Inflammatory macrophage treated with lipopolysaccharide for 1 hour (primary cell): Measurements from ENCODE around the gene PPA1.
"Not testable (repeated sequence)": the region's sequence is repeated elsewhere in the genome, so short reads cannot be mapped to it uniquely, and the experiment has no call there.

Experiments used
- DNase-seq, 2 donors: peaks; one replicate each; pipeline ENCODE4 v3.0.0-alpha.2; 2020 to 2022

The PPA1 gene

DNA sequence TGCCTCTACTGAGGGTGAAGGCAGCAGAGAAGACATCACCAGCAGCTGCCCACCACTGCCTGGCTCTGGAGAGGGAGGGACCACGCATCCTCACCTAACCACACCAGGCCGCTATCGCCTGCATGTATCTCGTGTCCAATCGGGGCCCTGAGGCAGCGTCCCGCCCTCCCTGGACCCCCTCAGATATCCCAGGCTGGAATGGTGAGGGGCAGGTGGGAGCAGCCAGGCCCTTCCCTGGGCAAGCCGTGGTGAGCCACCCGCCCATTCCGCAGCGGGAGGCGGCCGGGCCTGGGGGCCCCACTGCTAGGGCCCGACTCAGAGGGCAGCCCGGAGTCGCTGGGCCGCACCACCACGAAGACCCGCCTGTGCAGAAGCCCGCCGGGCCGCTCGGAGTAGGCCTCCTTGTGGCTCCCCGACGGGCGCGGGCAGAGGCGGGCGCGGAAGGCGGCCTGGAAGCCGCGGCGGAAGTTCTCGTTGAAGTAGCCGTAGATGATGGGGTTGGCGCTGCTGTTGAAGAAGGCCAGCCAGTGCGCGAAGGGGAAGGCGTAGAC lies 21.6 kb upstream of the PPA1 start:
- no peak for DNase-seq

DNA sequence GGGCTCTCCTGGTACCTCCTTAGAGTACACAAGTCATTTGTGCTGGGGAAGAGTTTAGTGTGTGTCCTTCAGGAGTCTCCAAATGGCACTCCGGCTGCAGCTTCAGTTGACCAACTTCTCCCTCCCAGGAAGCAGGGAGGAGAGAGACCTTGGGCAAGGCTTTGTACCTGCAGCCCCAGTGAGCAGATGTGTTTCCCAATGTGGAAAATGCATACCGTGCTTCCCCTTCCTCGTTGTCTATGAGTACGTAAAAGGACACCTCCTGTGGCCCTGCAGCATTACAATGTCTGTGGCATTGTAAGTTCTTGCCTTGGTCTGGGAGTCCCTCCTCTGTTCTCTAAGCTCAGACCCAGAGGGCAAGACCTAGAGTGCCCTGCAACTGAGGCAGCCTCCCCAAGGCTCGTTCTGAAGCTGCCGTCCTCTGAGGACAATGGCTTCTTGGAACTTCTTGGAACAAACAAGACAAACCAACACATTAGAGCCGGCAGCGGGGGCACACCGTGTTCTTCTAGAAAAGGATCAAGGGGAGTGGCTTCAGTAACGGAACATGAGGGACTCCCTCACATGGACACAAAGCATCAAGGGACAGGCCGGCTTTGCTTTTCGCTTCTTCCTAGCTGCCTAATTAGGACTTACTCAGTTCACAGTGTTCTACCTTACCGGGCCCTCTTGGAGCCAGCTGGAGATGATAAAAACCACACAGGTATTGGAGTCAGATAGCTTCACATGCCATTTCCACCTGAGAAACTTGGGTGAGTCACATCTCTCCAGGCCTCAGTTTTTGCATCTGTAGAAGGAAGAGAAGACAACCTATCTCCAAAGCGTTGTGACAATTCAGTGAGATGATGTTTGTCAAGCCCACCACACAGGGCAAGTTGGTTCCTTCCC lies 20.9 kb upstream of the PPA1 start:
- DNase-seq = no peak

DNA sequence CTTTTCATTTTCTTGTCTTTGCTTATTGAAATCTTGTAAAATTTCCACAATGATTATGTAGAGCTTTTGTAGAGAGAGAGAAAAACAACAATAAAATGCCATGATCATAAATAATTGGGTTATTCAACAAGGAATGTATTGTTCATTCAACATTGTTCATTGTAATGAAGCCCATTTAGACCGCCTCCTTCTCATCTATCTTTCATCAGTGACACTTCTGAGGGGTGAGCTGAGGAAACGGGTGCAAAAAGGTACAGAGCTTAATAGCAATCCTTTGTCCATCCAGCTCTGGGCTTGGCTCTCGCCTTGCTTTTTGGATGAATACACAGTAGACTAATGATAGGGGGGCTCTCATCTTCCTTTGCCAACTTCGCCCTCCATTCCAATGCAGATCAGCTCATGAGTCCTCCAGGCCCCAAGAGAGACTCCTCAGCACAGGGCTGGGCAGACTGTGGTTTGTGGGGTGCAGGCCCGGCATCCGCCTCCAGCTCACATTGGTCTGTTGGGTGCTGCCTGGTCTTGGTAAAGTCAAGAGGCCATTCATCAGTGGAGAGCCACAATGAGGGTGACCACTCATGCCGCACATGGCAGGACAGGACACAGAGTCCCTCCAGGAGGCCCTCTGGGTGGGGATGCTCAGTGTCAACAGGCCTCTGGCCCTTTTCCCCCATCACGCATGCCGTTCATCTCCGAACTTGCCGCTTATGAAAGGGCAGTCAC lies 17.9 kb upstream of the PPA1 start:
- no peak for DNase-seq

DNA sequence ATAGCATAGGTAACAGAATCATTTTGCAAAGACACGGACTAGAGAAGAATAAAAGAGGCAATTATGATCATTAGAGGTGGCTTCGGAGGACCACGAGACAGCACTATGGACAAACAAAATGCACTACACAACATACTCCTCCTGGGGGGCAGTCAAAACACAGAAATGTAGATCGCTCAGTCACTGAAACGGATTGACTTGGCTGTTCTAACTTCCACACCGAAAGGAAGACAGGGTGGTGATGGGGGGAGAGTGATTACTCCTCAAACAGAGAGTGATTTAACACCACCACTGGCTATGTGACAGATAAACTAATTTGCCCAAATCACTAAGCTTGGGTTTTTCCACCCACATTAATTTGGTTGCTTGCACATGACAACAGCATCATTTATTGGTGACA lies 14.1 kb upstream of the PPA1 start:
- DNase-seq = no peak

DNA sequence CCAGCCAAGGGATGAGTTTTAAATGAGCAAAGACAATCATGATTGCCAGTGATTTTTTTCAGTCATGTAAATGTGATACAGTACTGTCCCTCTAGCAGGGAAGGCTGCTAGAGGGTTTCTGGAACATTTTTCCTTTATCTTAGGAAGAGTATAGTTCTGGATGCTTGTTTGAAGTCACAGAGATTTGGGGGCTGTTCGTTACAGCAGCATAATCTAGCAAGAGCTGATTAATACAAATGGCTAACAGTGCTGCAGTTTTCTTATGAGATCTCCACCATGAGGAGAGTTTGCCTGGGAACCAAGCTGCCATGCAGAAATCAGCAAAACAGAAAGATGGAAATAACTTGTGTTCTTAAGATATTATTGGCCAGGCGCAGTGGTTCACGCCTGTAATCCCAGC lies 7.9 kb upstream of the PPA1 start:
- no peak for DNase-seq

DNA sequence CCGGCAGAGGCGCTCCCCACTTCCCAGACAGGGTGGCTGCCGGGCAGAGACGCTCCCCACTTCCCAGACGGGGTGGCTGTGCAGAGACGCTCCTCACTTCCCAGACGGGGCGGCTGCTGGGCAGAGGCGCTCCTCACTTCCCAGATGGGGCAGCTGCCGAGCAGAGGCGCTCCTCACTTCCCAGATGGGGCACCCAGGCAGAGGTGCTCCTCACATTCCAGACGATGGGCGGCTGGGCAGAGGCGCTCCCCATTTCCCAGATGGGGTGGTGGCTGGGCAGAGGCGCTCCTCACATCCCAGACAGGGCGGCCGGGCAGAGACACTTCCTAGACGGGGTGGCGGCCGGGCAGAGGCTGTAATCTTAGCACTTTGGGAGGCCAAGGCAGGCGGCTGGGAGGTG lies 6.8 kb upstream of the PPA1 start:
- DNase-seq = not testable (repeated sequence)

DNA sequence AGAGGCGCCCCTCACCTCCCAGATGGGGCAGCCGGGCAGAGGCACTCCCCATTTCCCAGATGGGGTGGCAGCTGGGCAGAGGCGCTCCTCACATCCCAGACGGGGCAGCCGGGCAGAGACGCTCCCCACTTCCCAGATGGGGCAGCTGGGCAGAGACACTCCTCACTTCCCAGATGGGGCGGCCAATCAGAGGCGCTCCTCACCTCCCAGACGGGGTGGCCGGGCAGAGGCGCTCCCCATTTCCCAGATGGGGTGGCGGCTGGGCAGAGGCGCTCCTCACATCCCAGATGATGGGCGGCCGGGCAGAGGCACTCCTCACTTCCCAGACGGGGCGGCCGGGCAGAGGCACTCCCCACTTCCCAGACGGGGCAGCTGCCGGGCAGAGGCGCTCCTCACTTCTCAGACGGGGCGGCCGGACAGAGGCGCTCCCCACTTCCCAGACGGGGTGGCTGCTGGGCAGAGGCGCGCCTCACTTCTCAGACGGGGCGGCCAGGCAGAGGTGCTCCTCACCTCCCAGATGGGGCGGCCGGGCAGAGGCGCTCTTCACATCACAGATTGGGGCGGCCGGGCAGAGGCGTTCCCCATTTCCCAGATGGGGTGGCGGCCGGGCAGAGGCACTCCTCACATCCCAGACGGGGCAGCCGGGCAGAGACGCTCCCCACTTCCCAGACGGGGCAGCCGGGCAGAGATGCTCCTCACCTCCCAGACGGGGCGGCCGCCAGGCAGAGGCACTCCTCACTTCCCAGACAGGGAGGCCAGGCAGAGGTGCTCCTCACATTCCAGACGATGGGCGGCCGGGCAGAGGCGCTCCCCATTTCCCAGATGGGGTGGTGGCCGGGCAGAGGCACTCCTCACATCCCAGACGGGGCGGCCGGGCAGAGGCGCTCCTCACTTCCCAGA lies 6.1 kb upstream of the PPA1 start:
- DNase-seq = not testable (repeated sequence)

DNA sequence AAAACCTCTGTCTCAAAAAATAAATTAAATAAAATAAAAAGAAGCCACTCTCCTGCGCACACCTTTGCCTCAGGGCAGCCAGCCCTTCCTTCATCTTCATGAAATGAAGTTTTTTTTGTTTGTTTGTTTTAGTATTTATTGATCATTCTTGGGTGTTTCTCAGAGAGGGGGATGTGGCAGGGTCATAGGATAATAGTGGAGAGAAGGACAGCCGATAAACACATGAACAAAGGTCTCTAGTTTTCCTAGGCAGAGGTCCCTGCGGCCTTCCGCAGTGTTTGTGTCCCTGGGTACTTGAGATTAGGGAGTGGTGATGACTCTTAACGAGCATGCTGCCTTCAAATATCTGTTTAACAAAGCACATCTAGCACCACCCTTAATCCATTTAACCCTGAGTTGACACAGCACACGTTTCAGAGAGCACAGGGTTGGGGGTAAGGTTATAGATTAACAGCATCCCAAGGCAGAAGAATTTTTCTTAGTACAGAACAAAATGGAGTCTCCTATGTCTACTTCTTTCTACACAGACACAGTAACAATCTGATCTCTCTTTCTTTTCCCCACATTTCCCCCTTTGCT lies 4.8 kb upstream of the PPA1 start:
- DNase-seq = not testable (repeated sequence)

DNA sequence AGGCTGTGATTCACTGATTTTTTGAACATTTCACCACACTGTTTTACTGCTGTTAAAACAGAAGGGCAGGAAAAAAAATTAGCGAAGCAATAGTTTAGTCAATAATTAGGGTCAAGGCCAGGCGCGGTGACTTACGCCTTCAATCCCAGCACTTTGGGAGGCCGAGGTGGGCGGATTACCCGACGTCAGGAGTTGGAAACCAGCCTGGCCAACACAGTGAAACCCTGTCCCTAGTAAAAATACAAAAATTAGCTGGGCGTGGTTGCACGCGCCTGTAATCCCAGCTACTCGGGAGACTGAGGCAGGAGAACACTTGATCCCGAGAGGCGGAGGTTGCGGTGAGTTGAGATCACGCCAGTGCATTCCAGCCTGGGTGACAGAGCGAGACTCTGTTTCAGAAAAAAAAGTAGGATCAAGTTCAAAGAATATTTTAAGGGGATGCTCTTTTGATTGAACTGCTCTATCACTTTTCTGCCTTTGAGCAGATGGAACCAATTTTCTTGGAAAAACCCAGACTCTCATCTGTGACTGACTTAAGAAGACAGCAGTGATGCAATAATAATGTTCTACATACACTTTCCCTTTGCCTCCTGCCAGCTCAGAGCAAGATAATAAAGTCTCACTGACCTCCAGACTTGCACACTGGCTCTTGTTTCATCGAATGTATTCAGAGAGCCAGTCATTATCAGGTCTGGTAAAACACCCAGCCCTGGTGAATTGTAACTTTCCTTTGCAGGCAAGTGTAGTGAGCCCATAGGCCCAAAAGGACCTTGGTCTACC lies 1.6 kb upstream of the PPA1 start:
- peak; percentile 20 to 25 for DNase-seq

DNA sequence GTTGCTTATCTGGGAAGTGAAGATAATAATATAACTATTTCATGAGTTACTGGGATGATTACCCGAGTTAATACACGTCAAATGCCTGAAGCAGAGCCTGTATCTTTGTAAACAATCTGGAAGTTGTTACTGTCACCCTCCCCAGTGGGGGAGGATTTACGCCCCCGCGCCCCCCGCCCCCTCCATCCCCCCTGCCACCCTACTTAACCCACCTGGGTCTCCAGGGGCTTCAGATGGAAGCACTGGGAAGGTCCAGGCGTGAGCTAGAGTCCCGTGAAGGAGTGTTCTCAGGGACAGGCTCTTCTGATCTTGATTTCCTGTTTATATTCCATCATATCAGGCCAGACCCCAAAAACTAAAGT lies 691 bp upstream of the PPA1 start:
- no peak for DNase-seq

DNA sequence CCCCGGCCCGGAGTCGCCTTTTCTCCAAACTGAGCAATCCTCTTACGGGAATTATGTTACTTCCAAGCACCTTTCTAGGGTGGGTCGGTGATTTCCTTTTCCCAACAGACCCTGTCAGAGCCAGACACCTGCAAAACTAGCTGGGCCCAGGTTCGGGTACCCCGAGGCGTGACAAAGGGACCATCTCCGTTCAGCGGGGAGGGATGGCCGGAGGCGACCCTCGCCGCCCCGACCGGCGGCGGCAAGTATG lies 445 bp downstream of the PPA1 start:
- no peak for DNase-seq

DNA sequence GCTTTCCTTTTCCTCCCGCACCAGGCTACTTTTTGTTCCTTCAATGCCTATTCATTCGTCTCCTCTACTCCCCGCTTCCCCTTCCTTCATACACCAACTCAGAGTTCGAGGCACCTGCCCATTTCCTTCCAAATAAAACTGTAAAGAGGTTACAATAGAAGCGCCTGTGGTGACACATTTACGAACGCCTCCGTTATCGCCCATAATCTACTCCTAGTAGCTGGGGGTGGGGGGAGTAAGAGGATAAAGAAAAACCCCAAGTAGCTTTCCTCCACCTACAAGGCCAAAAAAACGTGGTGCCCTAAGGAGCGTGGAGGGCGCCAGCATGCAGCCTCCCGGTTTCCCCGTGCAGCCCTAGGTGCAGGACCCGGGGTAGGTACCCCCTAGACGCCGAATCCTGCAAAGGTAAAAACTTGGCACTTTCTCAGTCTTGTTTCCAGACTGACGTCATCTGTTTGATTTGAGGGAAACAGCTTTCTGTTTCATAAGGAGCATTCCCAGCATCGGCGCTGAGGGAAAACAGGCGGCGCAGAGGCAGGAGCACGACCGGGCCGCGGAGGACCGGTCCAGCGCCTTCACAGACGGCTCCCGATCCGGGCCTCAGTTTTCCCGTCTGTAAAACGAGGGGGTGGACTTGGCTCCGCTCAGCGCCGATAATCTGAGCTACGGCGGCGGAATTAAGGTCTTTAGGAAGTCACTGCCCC lies 922 bp downstream of the PPA1 start:
- DNase-seq = peak; percentile 30 to 51

DNA sequence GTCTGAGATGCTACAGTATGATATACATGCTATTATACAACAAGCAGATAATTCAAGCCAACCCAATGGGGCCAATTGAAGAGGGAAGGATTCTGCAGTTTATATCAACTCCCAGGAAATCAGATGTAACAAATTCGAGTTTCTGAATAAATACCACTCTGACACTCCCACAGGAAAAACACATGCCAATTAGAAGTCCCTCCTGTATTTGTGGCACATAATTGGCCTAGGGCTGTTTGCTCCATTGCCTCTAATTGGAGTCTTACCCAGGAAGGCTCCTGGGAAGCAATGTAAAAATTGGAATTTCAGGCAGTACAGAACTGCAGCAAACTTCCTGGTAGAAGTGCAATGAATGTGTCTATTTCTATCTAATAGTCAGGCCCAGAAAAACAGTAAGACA lies 4.7 kb downstream of the PPA1 start:
- DNase-seq = no peak

DNA sequence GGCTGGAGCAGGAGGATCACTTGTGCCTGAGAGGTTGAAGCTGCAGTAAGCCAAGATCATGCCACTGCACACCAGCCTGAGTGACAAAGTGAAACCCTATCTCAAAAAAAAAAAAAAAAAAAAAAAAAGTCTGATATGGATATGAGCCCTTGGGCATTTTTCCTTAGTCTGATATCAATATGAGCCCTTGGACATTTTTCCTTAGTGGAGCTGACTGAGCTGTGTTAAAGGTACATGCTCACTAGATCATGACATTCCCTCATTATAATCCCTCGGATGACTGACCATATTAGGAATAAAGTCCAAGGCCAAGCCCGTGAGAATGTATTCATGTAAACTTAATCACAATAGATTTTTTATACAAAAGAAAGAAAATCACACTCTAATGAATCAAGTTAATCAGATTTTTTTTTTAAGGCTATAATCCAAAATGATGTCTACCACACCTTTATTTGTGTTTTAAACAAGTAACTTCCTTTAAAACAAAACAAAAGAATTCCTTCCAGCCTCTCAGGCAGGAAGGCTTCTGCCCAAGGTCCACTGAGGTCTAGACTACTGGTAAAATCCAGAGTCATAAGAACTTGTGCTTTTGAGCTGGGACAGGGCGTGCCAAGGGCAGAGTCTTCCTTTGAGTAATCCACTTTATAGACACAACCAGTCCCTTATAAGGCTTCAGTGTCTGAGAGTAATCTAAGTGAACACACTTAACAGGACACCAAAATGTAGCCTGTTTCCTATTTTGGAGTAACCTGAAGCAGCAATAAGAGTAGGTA lies 5.5 kb downstream of the PPA1 start:
- DNase-seq = no peak

DNA sequence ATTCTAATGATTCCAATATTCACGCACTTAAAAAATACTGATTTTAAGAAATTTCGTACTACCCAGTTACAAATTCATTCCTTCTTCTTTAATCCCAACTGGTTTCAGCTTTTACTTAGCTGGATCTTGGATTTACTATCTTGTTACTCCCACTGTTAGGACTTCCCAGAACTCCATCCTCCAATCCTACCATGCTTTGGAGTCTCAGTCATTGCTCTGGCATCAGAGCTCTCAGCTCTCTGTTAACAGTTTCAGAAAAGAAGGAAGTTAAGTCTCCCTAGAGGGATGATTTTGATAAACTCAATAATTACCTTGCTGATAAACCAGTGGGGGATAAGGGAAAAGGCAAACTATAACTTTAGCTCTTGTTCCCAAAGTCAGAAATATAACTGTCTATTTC lies 9.5 kb downstream of the PPA1 start:
- no peak for DNase-seq

DNA sequence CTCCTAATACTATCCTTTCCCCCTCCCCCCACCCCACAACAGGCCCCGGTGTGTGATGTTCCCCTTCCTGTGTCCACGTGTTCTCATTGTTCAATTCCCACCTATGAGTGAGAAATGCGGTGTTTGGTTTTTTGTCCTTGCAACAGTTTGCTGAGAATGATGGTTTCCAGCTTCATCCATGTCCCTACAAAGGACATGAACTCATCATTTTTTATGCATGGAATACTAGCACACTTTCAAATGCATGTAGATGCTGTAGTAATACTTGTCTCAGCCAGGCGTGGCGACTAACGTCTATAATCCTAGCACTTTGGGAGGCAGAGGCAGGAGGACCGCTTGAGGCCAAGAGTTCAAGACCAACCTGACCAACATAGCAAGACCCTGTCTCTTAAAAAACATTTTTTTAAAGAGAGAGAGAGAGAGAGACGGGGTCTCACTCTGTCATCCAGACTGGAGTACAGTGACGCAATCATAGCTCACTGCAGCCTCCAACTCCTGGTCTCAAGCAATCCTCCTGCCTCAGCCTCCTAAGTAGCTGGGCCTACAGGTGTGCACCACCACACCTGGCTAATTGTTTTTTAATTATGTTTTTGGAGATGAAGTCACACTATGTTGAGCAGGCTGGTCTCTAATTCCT lies 10.3 kb downstream of the PPA1 start:
- DNase-seq = not testable (repeated sequence)

DNA sequence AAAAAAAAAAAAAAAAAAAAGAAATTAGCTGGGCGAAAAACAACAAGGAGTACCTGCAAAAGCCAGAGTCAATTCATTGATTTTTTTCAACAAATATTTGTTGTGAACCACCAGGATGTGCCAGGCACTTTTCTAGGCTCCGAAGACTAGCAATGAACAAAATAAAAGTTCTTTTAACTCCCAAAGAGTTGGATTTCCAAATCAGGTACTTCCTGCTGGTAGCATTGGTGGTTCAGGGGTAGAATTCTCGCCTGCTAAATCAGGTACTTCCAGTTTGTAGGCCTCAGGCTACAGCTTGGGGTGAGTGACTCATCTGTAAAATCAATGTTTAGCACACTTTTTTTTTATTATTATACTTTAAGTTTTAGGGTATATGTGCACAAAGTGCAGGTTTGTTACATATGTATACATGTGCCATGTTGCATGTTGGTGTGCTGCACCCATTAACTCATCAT lies 10.9 kb downstream of the PPA1 start:
- no peak for DNase-seq

DNA sequence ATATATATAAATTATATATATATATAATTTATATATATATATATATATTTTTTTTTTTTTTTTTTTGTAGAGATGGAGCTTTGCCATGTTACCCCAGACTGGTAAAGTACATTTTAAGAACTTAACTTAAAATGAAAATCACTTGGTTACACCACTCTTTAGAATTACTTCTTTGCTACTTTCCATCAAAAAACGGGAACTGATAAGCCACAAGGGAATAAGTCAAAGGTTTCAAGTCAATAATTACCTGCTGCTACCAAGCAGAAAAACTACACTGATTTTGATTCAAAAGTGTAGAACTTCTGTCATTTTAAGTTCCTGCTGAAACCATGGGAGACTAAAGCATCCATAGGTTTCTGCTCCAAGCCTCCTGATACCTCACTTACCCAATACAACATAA lies 12.2 kb downstream of the PPA1 start:
- DNase-seq = no peak

DNA sequence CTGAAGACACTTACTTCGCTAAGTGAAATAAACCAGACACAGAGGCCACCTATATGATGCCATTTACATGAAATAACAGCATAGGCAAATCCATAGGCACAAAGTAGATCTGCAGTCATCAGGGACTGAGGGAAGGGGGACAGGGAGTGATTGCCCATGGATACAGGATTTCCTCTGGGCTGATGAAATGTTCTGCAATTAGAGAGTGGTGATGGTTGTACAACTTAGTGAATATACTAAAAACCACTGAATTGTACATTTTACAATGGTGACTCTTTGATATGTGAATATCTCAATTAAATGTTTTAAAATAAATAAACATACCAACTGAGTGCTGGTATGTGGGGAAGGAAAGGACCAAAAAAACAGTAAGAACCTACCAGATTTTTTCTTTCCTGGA lies 20.4 kb downstream of the PPA1 start:
- no peak for DNase-seq

DNA sequence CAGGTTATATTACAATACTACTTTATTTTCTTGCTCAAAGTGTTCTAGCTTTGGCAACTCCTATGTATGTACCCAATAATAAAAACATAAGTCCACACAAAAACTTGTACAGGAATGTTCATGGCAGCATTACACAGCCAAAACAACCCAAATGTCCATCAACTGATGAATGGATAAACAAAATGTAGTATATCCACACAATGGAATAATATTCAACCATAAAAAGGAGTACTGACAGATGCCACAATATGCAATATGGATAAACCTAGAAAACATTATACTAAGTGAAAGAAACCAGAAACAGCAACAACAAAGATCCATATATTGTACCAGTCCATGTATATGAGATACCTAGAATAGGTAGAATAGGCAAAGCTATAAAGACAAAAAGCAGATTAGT lies 21.0 kb downstream of the PPA1 start:
- DNase-seq = no peak
